ENCODE results near the gene SLC25A2. TPM values are rescaled to one million over a fixed set of nuclear protein-coding genes. Genes with fewer than 3 reads are reported as not detected.

The SLC25A2 gene
- total and polyA plus RNA-seq, 8 donors = 0.14 to 0.76 (median 0.23) TPM; not detected in 3

DNA sequence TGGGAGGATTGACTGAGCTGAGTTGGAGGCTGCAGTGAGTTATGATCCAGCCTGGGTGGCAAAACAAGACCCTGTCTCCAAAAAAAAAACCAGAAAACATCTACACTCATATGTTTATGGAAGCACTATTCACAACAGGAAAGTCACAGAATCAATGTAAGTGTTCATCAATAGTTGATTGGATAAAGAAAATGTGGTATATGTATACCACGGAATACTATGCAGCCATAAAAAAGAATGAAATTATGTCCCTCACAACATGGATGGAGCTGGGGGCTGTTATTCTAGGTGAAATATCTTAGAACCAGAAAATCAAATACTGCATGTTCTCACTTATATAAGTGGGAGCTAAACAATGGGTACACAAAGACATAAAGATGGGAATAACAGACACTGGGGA lies 2.8 kb upstream of the SLC25A2 start:
- intact Hi-C loops (cut with DNase I) = no loop called here
- TF ChIP-seq CTCF (IDR thresholded peaks at IDR 0.05) = no peak
- Histone ChIP-seq H3K4me3 (no peak overlapping the region), H3K27me3 (no peaks in the 10 kb centered on the region), H3K4me1 (no peaks in the 10 kb centered on the region), H3K27ac (no peak overlapping the region), H3K36me3 (peaks cover 0 to 12% of the 10 kb centered on the region in 2 donors), H3K9me3 (peaks cover 0 to 100% of the 10 kb centered on the region in 2 donors)
- ATAC-seq (no peak), DNase-seq (no peak)

DNA sequence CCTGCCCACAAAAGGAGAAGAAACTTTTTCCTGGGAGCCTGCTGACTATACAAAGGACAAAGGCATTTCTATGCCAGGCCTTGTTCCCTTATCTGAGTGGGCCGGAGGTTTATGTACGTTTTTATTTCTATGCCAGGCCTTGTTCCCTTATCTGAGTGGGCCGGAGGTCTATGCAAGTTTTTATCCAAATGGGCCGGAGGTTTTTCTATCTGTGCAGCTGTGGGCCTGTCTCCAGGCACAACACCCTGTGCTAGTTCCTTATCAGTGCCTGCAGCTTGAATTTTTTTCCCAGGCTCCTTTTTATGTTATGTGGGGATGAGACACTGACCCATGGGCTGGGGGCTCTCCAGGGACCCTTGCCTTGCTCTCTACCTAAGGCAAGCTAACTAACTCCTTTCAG lies 5.5 kb downstream of the SLC25A2 start:
- Histone ChIP-seq H3K4me1 (no peaks in the 10 kb centered on the region), H3K4me3 (no peak overlapping the region), H3K27ac (no peak overlapping the region), H3K27me3 (no peaks in the 10 kb centered on the region), H3K36me3 (peaks cover 0 to 25% of the 10 kb centered on the region in 2 donors), H3K9me3 (peaks cover 0 to 100% of the 10 kb centered on the region in 2 donors)
- no peak for TF ChIP-seq CTCF (IDR thresholded peaks at IDR 0.05)
- no peak for ATAC-seq
- DNase-seq = no peak
- intact Hi-C loops (cut with DNase I) = no loop called here

GRCh38 chr5:141272906-141273305 lies 30.9 kb downstream of the SLC25A2 start:
- Histone ChIP-seq H3K36me3 (peaks cover 0 to 8% of the 10 kb centered on the region in 2 donors), H3K4me1 (no peaks in the 10 kb centered on the region), H3K27me3 (no peaks in the 10 kb centered on the region), H3K27ac (no peak overlapping the region), H3K4me3 (no peak overlapping the region), H3K9me3 (peaks cover 5 to 99% of the 10 kb centered on the region in 2 donors)
- DNase-seq (no peak), ATAC-seq (no peak)
- intact Hi-C loops (cut with DNase I) = no loop called here
- TF ChIP-seq CTCF (IDR thresholded peaks at IDR 0.05) = no peak

DNA sequence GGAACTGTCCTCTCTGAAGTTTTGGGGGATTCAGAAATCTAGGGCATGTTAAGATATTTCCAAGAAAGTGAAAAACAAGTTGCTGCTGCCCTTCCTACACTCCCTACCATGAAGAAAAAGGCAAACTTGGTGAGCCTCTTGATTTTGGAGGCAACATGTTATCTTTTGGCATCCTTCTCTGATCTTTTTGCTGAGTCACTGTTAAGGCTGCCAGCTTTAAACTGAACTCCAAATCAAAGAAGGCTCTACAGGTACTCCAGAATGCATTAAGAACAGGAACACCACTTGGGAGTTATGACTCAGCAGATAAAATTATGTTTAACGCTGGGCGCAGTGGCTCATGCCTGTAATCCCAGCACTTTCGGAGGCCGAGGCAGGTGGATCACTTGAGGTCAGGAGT lies 34.7 kb downstream of the SLC25A2 start:
- no peak for ATAC-seq
- no peak for DNase-seq
- H3K27ac ChIP-seq = no peak overlapping the region
- H3K27me3 ChIP-seq = no peaks in the 10 kb centered on the region
- intact Hi-C loops (cut with DNase I) = no loop called here
- peaks cover 0 to 100% of the 10 kb centered on the region in 2 donors for H3K9me3 ChIP-seq
- H3K4me1 ChIP-seq = no peaks in the 10 kb centered on the region
- H3K36me3 ChIP-seq = peaks cover 0 to 21% of the 10 kb centered on the region in 2 donors
- no peak overlapping the region for H3K4me3 ChIP-seq
- TF ChIP-seq CTCF (IDR thresholded peaks at IDR 0.05) = no peak

DNA sequence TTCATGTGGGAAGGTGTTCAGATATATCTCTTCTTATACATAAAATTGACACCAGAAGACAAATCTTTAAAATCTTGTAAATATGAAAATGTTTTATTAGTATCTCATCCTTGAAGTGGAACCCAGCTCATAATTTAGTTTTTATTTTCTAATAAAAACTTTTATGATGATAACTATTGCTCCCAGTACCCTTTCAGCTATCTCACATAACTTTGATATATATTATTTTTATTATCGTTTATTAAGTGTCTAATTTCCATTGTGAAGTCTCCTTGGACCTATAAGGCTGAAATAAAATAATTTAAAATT lies 42.7 kb downstream of the SLC25A2 start:
- intact Hi-C loops (cut with DNase I) = no loop called here
- Histone ChIP-seq H3K27me3 (no peaks in the 10 kb centered on the region), H3K4me3 (no peak overlapping the region), H3K36me3 (peaks cover 0 to 22% of the 10 kb centered on the region in 2 donors), H3K4me1 (no peaks in the 10 kb centered on the region), H3K9me3 (peaks cover 9 to 100% of the 10 kb centered on the region in 2 donors), H3K27ac (no peak overlapping the region)
- no peak for TF ChIP-seq CTCF (IDR thresholded peaks at IDR 0.05)
- DNase-seq = no peak
- ATAC-seq = no peak

Measured in left lung (tissue), 10 donors.